Fibroblast of pulmonary artery (primary cell): ENCODE results near the gene SRRM3.
A peak's percentile ranks its signal among the peaks of the same experiment; 100 is the strongest.

Experiments used
- DNase-seq: peaks from one replicate; pipeline ENCODE4 v3.0.0-alpha.2; 2010; ENCODE audit warnings: low read depth
- H3K4me3 ChIP-seq: replicated peaks from 2 replicates; pipeline ENCODE4 v1.5.1; 2011; ENCODE audit warnings: low read depth, mild to moderate bottlenecking, control low read depth, low read length, moderate library complexity
- CTCF ChIP-seq: IDR thresholded peaks from 2 replicates; pipeline ENCODE4 v1.5.1; 2011; ENCODE audit warnings: mild to moderate bottlenecking, control low read depth, low read length, inconsistent platforms; ENCODE audit errors: missing control alignments

Gene SRRM3

GRCh38 chr7:76272851-76273497 is 71.3 kb downstream of the SRRM3 start:
- no peak for DNase-seq
- no peak overlapping the region for H3K4me3 ChIP-seq
- no peak for TF ChIP-seq CTCF

- DNase-seq, result no peak
- H3K4me3 ChIP-seq, result no peak overlapping the region
- TF ChIP-seq CTCF, result no peak
These were observed 71.8 kb downstream of the SRRM3 start for GRCh38 chr7:76273503-76273902.

DNA sequence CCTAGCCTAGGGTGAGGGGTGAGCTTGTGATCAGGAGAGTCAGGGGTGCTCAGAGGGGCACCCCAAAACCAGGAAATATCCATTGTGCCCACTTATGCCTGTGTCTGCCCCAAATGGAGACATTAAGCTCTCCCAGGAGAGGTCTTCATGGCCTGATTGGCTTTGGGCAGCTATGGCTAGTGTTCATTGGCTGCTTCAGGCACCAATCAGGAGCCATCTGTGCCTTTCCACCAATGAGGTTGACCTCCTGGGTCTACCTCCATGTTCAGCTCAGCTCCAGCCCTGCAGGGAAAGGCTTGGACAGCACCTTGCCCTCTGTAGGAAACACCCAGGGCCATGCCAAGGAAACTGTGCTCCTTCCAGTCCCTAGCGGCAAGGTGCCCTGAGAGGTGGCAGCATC is 76.8 kb downstream of the SRRM3 start:
- no peak for DNase-seq
- no peak overlapping the region for H3K4me3 ChIP-seq

GRCh38 chr7:76280408-76280807 is 78.7 kb downstream of the SRRM3 start:
- H3K4me3 ChIP-seq, result no peak overlapping the region
- TF ChIP-seq CTCF, result no peak
- no peak for DNase-seq

More for the DNA sequence above, 76.8 kb downstream of the SRRM3 start:
- no peak for TF ChIP-seq CTCF

DNA sequence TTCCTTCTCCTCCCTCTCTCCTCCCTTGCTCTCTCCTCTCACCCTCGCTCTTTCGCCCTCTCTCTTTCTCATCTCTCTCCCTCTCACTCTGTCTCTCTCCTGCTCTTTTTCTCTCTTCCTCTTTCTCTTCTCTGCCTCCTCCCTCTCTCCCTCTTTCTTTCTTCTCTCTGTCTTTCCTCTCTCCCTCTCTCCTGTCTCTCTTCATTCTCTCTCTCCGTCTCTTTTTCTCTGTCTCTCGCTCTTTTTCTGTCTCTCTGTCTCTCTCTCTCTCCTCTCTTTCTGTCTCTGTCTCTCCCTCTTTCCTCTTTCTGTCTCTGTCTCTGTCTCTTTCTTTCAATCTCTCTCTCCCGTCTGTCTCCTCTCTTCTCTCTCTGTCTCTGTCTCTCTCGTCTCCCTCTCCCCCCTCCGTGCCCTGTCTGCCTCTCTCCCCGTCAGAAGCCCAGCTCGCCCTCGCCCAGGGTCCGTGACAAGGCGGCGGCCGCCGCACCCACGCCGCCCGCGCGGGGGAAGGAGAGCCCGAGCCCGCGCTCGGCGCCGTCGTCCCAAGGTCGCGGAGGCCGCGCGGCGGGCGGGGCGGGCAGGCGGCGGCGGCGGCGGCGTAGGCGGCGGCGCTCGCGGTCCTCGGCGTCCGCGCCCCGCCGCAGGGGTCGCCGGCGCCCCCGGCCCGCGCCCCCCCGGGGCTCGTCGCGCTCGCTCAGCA is 79.5 kb downstream of the SRRM3 start:
- TF ChIP-seq CTCF, result no peak
- H3K4me3 ChIP-seq, result peak overlapping the region; percentile 14
- no peak for DNase-seq

- DNase-seq, result no peak
- no peak for TF ChIP-seq CTCF
- peak overlapping the region; percentile 42 for H3K4me3 ChIP-seq
These were observed 80.1 kb downstream of the SRRM3 start for GRCh38 chr7:76281706-76282343.
